ENCODE results near the gene MISP. TPM values are rescaled to one million over a fixed set of nuclear protein-coding genes. Genes with fewer than 3 reads are reported as not detected.

The MISP gene
- polyA plus RNA-seq, 1 of the 3 experiments (the other 2 are of a cell fraction), result 0.08 TPM

GRCh38 chr19:756236-756635, 5.3 kb downstream of the MISP start:
- TF ChIP-seq RFX5 (IDR thresholded peaks at IDR 0.05; ENCODE audit: low read length) (no peak), TCF12 (IDR thresholded peaks at IDR 0.05) (no peak), GATA2 (CRISPR knock-in tag; IDR thresholded peaks at IDR 0.05) (no peak), EZH2phosphoT487 (IDR thresholded peaks at IDR 0.05; ENCODE audit: borderline replicate concordance, low read depth) (no peak)
- TF ChIP-seq, protein P1, sequence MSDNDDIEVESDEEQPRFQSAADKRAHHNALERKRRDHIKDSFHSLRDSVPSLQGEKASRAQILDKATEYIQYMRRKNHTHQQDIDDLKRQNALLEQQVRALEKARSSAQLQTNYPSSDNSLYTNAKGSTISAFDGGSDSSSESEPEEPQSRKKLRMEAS (IDR thresholded peaks at IDR 0.05; ENCODE audit: low read depth), result no peak
- TF ChIP-seq, protein P2, sequence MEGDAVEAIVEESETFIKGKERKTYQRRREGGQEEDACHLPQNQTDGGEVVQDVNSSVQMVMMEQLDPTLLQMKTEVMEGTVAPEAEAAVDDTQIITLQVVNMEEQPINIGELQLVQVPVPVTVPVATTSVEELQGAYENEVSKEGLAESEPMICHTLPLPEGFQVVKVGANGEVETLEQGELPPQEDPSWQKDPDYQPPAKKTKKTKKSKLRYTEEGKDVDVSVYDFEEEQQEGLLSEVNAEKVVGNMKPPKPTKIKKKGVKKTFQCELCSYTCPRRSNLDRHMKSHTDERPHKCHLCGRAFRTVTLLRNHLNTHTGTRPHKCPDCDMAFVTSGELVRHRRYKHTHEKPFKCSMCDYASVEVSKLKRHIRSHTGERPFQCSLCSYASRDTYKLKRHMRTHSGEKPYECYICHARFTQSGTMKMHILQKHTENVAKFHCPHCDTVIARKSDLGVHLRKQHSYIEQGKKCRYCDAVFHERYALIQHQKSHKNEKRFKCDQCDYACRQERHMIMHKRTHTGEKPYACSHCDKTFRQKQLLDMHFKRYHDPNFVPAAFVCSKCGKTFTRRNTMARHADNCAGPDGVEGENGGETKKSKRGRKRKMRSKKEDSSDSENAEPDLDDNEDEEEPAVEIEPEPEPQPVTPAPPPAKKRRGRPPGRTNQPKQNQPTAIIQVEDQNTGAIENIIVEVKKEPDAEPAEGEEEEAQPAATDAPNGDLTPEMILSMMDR (IDR thresholded peaks at IDR 0.05), result no peak
- TF ChIP-seq, protein P3, sequence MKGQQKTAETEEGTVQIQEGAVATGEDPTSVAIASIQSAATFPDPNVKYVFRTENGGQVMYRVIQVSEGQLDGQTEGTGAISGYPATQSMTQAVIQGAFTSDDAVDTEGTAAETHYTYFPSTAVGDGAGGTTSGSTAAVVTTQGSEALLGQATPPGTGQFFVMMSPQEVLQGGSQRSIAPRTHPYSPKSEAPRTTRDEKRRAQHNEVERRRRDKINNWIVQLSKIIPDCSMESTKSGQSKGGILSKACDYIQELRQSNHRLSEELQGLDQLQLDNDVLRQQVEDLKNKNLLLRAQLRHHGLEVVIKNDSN (IDR thresholded peaks at IDR 0.05; ENCODE audit: borderline replicate concordance, low read depth), result peak; percentile 65; the same call in 1 of the 2 replicates
- ChIA-PET POLR2A (no interaction called here), CTCF (interaction anchor here (1.0 to 1.3 kb wide), 2 partner anchors 22 to 45 kb away, joined by 3 to 4 read pairs; no protein-coding TSS in a partner anchor)
- H3K36me3 ChIP-seq (replicated peaks in 1 of 2; ENCODE audit: control insufficient read depth in 1 of 2, insufficient read depth in 2 of 2, low read length in 1 of 2), result no peaks in the 10 kb centered on the region
- H3K4me1 ChIP-seq (ENCODE audit: control insufficient read depth in 1 of 2, insufficient read depth in 2 of 2, low read depth in 1 of 2, low read length in 1 of 2), result no peaks in the 10 kb centered on the region
- peaks cover 2% of the 10 kb centered on the region for H3F3A ChIP-seq (replicated peaks; ENCODE audit: insufficient read depth)
- H3K27ac ChIP-seq (ENCODE audit: low read depth in 2 of 2, low read length in 1 of 2), result no peak overlapping the region
- no peaks in the 10 kb centered on the region for H3K9me3 ChIP-seq
- no peak overlapping the region for H2AFZ ChIP-seq (ENCODE audit: low read depth)
- no peaks in the 10 kb centered on the region for H4K20me1 ChIP-seq (ENCODE audit: insufficient read depth)
- no peak overlapping the region for H3K4me3 ChIP-seq (ENCODE audit: low read depth in 2 of 2, low read length in 1 of 2)
- no peaks in the 10 kb centered on the region for H3K9me2 ChIP-seq
- peak; percentile 67 for DNase-seq
- H3K9ac ChIP-seq, result no peak overlapping the region
- H3K4me2 ChIP-seq, result no peak overlapping the region
- H3K79me2 ChIP-seq (ENCODE audit: insufficient read depth), result no peaks in the 10 kb centered on the region
- H3K27me3 ChIP-seq (ENCODE audit: insufficient read depth), result no peaks in the 10 kb centered on the region

DNA sequence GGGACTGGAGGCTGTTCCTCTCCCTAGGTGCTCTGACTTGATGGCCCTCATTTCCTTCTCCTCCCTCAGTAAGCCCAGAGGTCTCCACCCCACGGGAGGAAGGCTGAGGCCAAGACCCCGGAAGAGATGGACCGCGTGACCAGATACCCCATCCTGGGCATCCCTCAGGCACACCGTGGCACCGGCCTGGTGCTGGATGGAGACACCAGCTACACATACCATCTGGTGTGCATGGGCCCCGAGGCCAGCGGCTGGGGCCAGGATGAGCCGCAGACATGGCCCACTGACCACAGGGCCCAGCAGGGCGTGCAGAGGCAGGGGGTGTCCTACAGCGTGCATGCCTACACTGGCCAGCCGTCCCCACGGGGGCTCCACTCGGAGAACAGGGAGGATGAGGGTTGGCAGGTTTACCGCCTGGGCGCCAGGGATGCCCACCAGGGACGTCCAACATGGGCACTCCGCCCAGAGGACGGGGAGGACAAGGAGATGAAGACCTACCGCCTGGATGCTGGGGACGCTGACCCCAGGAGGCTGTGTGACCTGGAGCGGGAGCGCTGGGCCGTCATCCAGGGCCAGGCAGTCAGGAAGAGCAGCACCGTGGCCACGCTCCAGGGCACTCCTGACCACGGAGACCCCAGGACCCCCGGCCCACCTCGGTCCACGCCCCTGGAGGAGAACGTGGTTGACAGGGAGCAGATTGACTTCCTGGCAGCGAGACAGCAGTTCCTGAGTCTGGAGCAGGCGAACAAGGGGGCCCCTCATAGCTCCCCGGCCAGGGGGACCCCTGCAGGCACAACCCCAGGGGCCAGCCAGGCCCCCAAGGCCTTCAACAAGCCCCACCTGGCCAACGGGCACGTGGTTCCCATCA, 6.1 kb downstream of the MISP start:
- Histone ChIP-seq H3K36me3 (replicated peaks in 1 of 2; ENCODE audit: control insufficient read depth in 1 of 2, insufficient read depth in 2 of 2, low read length in 1 of 2) (no peaks in the 10 kb centered on the region), H3K27me3 (ENCODE audit: insufficient read depth) (no peaks in the 10 kb centered on the region), H3K4me1 (ENCODE audit: control insufficient read depth in 1 of 2, insufficient read depth in 2 of 2, low read depth in 1 of 2, low read length in 1 of 2) (no peaks in the 10 kb centered on the region), H3K79me2 (ENCODE audit: insufficient read depth) (no peaks in the 10 kb centered on the region), H3K9me2 (no peaks in the 10 kb centered on the region), H3K9ac (no peak overlapping the region), H3K9me3 (no peaks in the 10 kb centered on the region), H4K20me1 (ENCODE audit: insufficient read depth) (no peaks in the 10 kb centered on the region), H3K4me3 (ENCODE audit: low read depth in 2 of 2, low read length in 1 of 2) (no peak overlapping the region), H3K27ac (ENCODE audit: low read depth in 2 of 2, low read length in 1 of 2) (no peak overlapping the region), H3K4me2 (no peak overlapping the region), H3F3A (replicated peaks; ENCODE audit: insufficient read depth) (peaks cover 2% of the 10 kb centered on the region), H2AFZ (ENCODE audit: low read depth) (no peak overlapping the region)
- WGBS (ENCODE audit: low lambda C conversion rate), result 72% methylated on average over 10 of the region's 36 CpGs
- TF ChIP-seq TAF1 (IDR thresholded peaks at IDR 0.05; ENCODE audit: borderline replicate concordance, low read depth, low read length) (no peak), PBX3 (IDR thresholded peaks at IDR 0.05) (no peak), NFIC (IDR thresholded peaks at IDR 0.05; ENCODE audit: borderline replicate concordance) (no peak), FOSL2 (IDR thresholded peaks at IDR 0.05; ENCODE audit: borderline replicate concordance, low read depth) (no peak), NRF1 (IDR thresholded peaks at IDR 0.05; ENCODE audit: low read depth, low read length) (no peak), FOXJ3 (CRISPR knock-in tag; IDR thresholded peaks at IDR 0.05) (no peak), IRF3 (IDR thresholded peaks at IDR 0.05; ENCODE audit: low read depth, low read length) (no peak), SIN3A (IDR thresholded peaks at IDR 0.05; ENCODE audit: borderline replicate concordance, low read depth, low read length) (no peak), TCF12 (IDR thresholded peaks at IDR 0.05) (no peak)
- CTCF ChIA-PET, result no interaction called here
- no peak for DNase-seq
- POLR2A ChIA-PET, result no interaction called here

Measured in SK-N-SH (cell line).